Hematopoietic multipotent progenitor cell treated with erythropoietin and hydrocortisone succinate and interleukin-3 and kit ligand, for 6 days (in vitro differentiated cells): Measurements from ENCODE around the gene MCAT.

Experiments
- DNase-seq: peaks from one replicate; pipeline ENCODE4 v3.0.0-alpha.2; 2015

MCAT gene

GRCh38 chr22:43088627-43088983 lies 54.6 kb downstream of the MCAT start:
- no peak for DNase-seq

GRCh38 chr22:43085658-43086606 lies 57.3 kb downstream of the MCAT start:
- DNase-seq: no peak
